Measurements from ENCODE around the gene ANXA2R. TPM values are rescaled to one million over a fixed set of nuclear protein-coding genes. Genes with fewer than 3 reads are reported as not detected.

The ANXA2R gene
- total and polyA plus RNA-seq, 9 of the 15 experiments (the other 6 are each of a cell fraction or from before 2014, with no cell fraction given), result 2.1 to 4.8 (median 3.4) TPM

- no peak for TF ChIP-seq BRCA1 (IDR thresholded peaks at IDR 0.05)
- TF ChIP-seq BRCA1 (CRISPR knock-in tag; IDR thresholded peaks at IDR 0.05), result no peak
- no peak for TF ChIP-seq ZNF224 (CRISPR knock-in tag; IDR thresholded peaks at IDR 0.05)
- no peak for TF ChIP-seq TSC22D4 (tag; IDR thresholded peaks at IDR 0.05)
- peak; percentile 9; the same call in 1 of the 2 replicates for TF ChIP-seq POLR2AphosphoS5 (IDR thresholded peaks at IDR 0.05; ENCODE audit: control insufficient read depth, insufficient read depth, low read depth, low read length)
- no peak for TF ChIP-seq DMBX1 (CRISPR knock-in tag; IDR thresholded peaks at IDR 0.05; ENCODE audit: borderline replicate concordance)
- TF ChIP-seq CREB5 (CRISPR knock-in tag; IDR thresholded peaks at IDR 0.05), result peak; percentile 8; the same call in 1 of the 2 replicates
- no peak for TF ChIP-seq SMAD2 (IDR thresholded peaks at IDR 0.05; ENCODE audit: low read depth, low read length)
- peak; percentile 50 for TF ChIP-seq TAF1 (IDR thresholded peaks at IDR 0.05; ENCODE audit: control insufficient read depth, extremely low read depth, insufficient read depth, low read length, severe bottlenecking)
- no peak; the same call in 1 of the 2 replicates for TF ChIP-seq AFF4 (CRISPR knock-in tag; IDR thresholded peaks at IDR 0.05)
- TF ChIP-seq SPI1 (IDR thresholded peaks at IDR 0.05; ENCODE audit: borderline replicate concordance, low read depth, low read length), result peak; percentile 87
- no peak for TF ChIP-seq FOXA1 (IDR thresholded peaks at IDR 0.05; ENCODE audit: borderline replicate concordance)
- no peak for TF ChIP-seq MIER1 (IDR thresholded peaks at IDR 0.05; ENCODE audit: low read depth)
- TF ChIP-seq POLR2H (tag; IDR thresholded peaks at IDR 0.05; ENCODE audit: low read depth), result 0 out of 2 replicates have a peak, but pooled peaks have one; percentile 88
- no peak for TF ChIP-seq ZNF121 (CRISPR knock-in tag; conservative IDR thresholded peaks at IDR 0.05)
- no peak for TF ChIP-seq ZNF134 (CRISPR knock-in tag; conservative IDR thresholded peaks at IDR 0.05)
- no peak for TF ChIP-seq ZNF668 (CRISPR knock-in tag; IDR thresholded peaks at IDR 0.05)
- TF ChIP-seq MTA3 (IDR thresholded peaks at IDR 0.05; ENCODE audit: borderline replicate concordance), result no peak
- peak; percentile 76; the same call in 1 of the 2 replicates for TF ChIP-seq PKNOX1 (IDR thresholded peaks at IDR 0.05)
- no peak for TF ChIP-seq RBM14 (IDR thresholded peaks at IDR 0.05; ENCODE audit: borderline replicate concordance, insufficient read depth, low read depth, low read length)
- TF ChIP-seq EP300 (IDR thresholded peaks at IDR 0.05; ENCODE audit: low read length), result peak; percentile 21; the same call in 1 of the 2 replicates
- TF ChIP-seq BRD4 (IDR thresholded peaks at IDR 0.05), result peak; percentile 97; the same call in 1 of the 2 replicates
- no peak for TF ChIP-seq NFE2L1 (tag; IDR thresholded peaks at IDR 0.05; ENCODE audit: borderline replicate concordance, low read depth)
- no peak for TF ChIP-seq PML (IDR thresholded peaks at IDR 0.05; ENCODE audit: low read length)
- no peak for TF ChIP-seq ETV5 (CRISPR knock-in tag; IDR thresholded peaks at IDR 0.05; ENCODE audit: low read depth)
Observed at GRCh38 chr5:43007911-43008362, 32.2 kb downstream of the ANXA2R start (continued).

All from K562 (cell line).